Uterus (tissue), 4 donors: ENCODE data around the gene CHD1L. TPM values are rescaled to one million over a fixed set of nuclear protein-coding genes. Genes with fewer than 3 reads are reported as not detected.

ENCODE experiments used
- DNase-seq, 2 donors: peaks; one replicate each; pipeline ENCODE4 v3.0.0-alpha.2; 2019 to 2020
- H3K27ac ChIP-seq, 2 donors: fragments of 200-600 bp; sonication (generic); 1 replicate in 1 of 2; 2 replicates in 1 of 2; pipeline ENCODE4 v1.5.1; 2016 to 2018
- H3K27me3 ChIP-seq, 2 donors: fragments of 200-600 bp; sonication (generic); one replicate each; pipeline ENCODE4 v1.5.1; 2018 to 2019; ENCODE audit warnings: control low read depth in 1 of 2
- H3K36me3 ChIP-seq, 2 donors: fragments of 200-600 bp; sonication (generic); one replicate each; pipeline ENCODE4 v1.5.1; 2019; ENCODE audit warnings: control low read depth in 1 of 2
- H3K4me1 ChIP-seq, 2 donors: fragments of 200-600 bp; sonication (generic); one replicate each; pipeline ENCODE4 v1.5.1; 2018 to 2019; ENCODE audit warnings: control low read depth in 1 of 2
- H3K4me3 ChIP-seq, 2 donors: fragments of 200-600 bp; sonication (generic); 1 replicate in 1 of 2; 2 replicates in 1 of 2; pipeline ENCODE4 v1.5.1; 2018 to 2019; ENCODE audit warnings: mild to moderate bottlenecking in 1 of 2
- H3K9me3 ChIP-seq, 2 donors: fragments of 200-600 bp; sonication (generic); one replicate each; pipeline ENCODE4 v1.5.1; 2019; ENCODE audit warnings: control low read depth in 1 of 2
- POLR2A ChIP-seq, 2 donors: fragments of 450-650 bp; IDR thresholded peaks; one replicate each; pipeline ENCODE4 v1.6.1; 2016; ENCODE audit warnings: antibody characterized with exemption in 2 of 2, mild to moderate bottlenecking in 1 of 2, moderate library complexity in 1 of 2
- intact Hi-C: fragments of 100-400 bp; cut with DNase I; formaldehyde crosslinking; loops from one replicate; pipeline ENCODE4 v1.15.1; 2023; ENCODE audit warnings: low total_unique reads
- total RNA-seq, 4 donors: library from RNA; depleted of rRNA in 3 of 4; stranded (reverse); fragments of >200 nt in 3 of 4; gene quantifications; one replicate each; pipeline versions ENCODE4 v1.1.0 to v1.2.4, GENCODE V29; 2014 to 2023
- TF ChIP-seq, protein P1 (sequence below), 4 experiments: fragments of 200-600 bp in 2 of 4; fragments of 450-650 bp in 2 of 4; sonication (generic) in 2 of 4; IDR thresholded peaks; one replicate each; pipeline ENCODE4 v1.5.1; 2016 to 2019; ENCODE audit warnings: antibody characterized with exemption in 4 of 4, mild to moderate bottlenecking in 2 of 4, moderate library complexity in 1 of 4
- donor health status: DM: yes; HTN: yes; CAD: no.

Gene CHD1L
- total RNA-seq, 4 donors from 2014 or later = 23.5 to 41.3 (median 39.5) TPM

DNA sequence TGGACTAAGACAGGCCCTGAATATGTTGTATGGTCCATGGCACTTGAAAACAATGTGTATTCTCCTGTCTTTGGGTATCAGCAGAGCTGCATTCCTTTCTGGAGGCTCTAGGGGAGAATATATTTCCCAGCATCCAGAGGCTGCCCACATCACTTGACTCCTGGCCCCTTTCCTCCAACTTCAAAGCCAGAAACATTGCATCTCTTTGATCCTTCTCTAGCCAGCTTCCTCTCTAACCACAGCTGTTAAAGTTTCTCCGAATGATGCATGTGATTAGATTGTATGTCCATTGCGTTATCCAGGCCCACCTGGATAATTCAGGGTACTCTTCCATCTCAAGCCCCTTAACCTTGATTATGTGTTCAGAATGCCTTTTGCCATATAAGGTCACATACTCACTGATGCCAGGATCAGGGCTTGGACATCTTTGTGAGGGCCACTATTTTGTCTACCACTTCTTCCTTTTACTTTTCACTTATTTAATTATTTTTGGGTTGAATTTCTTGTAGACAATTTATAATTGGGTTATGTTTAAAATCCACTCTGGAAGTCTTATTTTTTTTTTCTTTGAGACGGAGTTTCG lies 5.3 kb downstream of the CHD1L start:
- H3K9me3 ChIP-seq = no peaks in the 10 kb centered on the region
- H3K27ac ChIP-seq = no peak overlapping the region
- no peak overlapping the region for H3K4me3 ChIP-seq
- no peak for DNase-seq
- intact Hi-C loops = no loop called here
- H3K27me3 ChIP-seq = no peaks in the 10 kb centered on the region
- no peaks in the 10 kb centered on the region for H3K4me1 ChIP-seq
- TF ChIP-seq, protein P1, sequence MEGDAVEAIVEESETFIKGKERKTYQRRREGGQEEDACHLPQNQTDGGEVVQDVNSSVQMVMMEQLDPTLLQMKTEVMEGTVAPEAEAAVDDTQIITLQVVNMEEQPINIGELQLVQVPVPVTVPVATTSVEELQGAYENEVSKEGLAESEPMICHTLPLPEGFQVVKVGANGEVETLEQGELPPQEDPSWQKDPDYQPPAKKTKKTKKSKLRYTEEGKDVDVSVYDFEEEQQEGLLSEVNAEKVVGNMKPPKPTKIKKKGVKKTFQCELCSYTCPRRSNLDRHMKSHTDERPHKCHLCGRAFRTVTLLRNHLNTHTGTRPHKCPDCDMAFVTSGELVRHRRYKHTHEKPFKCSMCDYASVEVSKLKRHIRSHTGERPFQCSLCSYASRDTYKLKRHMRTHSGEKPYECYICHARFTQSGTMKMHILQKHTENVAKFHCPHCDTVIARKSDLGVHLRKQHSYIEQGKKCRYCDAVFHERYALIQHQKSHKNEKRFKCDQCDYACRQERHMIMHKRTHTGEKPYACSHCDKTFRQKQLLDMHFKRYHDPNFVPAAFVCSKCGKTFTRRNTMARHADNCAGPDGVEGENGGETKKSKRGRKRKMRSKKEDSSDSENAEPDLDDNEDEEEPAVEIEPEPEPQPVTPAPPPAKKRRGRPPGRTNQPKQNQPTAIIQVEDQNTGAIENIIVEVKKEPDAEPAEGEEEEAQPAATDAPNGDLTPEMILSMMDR (IDR thresholded peaks at IDR 0.05) = no peak
- no peak for TF ChIP-seq POLR2A (IDR thresholded peaks at IDR 0.05)
- H3K36me3 ChIP-seq = no peaks in the 10 kb centered on the region

DNA sequence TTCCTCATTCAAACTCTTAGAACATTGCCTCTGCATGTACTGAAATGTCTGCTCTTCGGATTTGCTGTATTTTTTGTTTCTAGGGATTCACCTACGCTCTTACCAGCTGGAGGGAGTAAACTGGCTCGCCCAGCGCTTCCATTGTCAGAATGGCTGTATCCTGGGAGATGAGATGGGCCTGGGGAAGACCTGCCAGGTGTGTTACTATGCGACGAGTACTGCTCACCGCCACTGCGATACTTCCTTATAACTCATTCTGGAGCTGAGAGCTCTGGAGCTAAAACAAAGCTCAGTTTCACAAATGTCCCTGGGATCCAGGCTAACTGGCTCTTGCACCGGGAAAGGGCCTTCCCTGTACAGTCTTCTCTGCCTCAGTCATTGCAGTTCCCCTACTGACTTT lies 10.1 kb downstream of the CHD1L start:
- H3K4me3 ChIP-seq = no peak overlapping the region
- no peaks in the 10 kb centered on the region for H3K4me1 ChIP-seq
- H3K9me3 ChIP-seq = no peaks in the 10 kb centered on the region
- TF ChIP-seq, protein P1 (IDR thresholded peaks at IDR 0.05) = no peak
- no peak for TF ChIP-seq POLR2A (IDR thresholded peaks at IDR 0.05)
- intact Hi-C loops = no loop called here
- H3K27ac ChIP-seq = no peak overlapping the region
- no peaks in the 10 kb centered on the region for H3K36me3 ChIP-seq
- H3K27me3 ChIP-seq = no peaks in the 10 kb centered on the region
- no peak for DNase-seq

DNA sequence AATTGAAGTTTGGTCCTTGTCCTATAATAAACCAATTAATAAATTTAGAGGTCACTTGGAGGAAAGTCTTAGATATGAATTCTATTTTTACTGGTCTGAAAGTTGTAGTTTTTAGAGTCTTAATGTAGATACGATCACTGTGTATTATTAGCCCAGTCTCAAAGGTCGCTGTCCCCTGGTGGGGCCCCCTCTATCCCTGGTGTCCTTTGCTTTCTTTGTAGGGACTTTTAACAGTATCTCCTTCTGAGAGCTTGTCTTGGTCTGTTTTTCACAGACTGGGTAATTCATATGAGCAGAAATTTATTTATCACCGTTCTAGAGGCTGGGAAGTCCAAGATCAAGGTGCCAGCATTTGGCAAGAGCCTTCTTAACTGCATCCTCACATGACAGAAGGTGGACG lies 18.5 kb downstream of the CHD1L start:
- Histone ChIP-seq H3K36me3 (no peaks in the 10 kb centered on the region), H3K4me1 (no peaks in the 10 kb centered on the region), H3K4me3 (no peak overlapping the region), H3K9me3 (no peaks in the 10 kb centered on the region), H3K27ac (no peak overlapping the region), H3K27me3 (no peaks in the 10 kb centered on the region)
- intact Hi-C loops = no loop called here
- no peak for DNase-seq
- TF ChIP-seq, protein P1 (IDR thresholded peaks at IDR 0.05) = no peak
- TF ChIP-seq POLR2A (IDR thresholded peaks at IDR 0.05) = no peak

DNA sequence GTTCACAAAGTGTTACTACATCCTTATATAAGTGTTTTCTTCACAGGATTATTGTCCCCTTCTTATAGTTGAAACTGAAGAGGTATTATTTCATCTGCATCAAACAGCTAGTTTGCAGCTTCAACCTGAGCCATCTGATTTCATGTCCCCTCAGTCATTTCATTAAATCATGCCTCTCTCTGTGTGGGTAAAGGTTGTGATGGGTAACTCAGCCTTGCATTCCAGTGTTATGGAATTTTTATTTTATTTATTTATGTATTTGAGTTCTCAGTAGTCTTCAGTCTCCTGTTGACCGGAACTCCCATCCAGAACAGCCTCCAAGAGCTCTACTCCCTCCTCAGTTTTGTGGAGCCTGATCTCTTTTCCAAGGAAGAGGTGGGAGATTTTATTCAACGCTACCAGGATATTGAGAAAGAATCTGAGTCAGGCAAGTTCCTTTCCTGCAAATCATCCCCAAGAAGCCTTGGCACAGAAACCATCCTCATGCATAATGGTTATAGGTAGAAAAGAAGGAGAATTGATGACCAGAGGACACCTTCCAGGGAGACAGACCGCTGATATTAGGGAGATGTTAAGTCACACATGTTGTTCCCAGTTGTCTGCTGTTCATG lies 21.8 kb downstream of the CHD1L start:
- Histone ChIP-seq H3K9me3 (no peaks in the 10 kb centered on the region), H3K36me3 (no peaks in the 10 kb centered on the region), H3K4me3 (no peak overlapping the region), H3K27ac (no peak overlapping the region), H3K27me3 (no peaks in the 10 kb centered on the region), H3K4me1 (no peaks in the 10 kb centered on the region)
- intact Hi-C loops = no loop called here
- DNase-seq = no peak
- TF ChIP-seq, protein P1 (IDR thresholded peaks at IDR 0.05) = no peak
- no peak for TF ChIP-seq POLR2A (IDR thresholded peaks at IDR 0.05)

DNA sequence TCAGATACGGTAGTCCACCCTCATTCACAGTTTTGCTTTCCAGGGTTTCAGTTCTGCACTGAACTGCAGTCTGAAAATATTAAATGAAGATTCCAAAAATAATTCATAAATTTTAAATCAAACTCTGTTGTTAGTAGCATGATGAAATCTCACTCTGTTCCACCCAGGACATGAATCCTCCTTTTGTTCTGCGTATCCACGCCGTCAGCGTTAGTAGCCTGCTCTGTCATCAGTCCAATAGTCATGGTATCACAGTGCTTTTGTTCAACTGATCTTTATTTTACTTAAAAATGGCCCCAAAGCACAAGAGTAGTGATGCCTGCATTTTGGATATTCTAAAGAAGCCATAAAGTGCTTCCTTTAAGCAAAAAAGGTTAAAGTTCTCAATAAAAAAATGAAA lies 23.9 kb downstream of the CHD1L start:
- no peaks in the 10 kb centered on the region for H3K4me1 ChIP-seq
- H3K27ac ChIP-seq = no peak overlapping the region
- intact Hi-C loops = no loop called here
- H3K4me3 ChIP-seq = no peak overlapping the region
- H3K36me3 ChIP-seq = no peaks in the 10 kb centered on the region
- TF ChIP-seq POLR2A (IDR thresholded peaks at IDR 0.05) = no peak
- TF ChIP-seq, protein P1 (IDR thresholded peaks at IDR 0.05) = no peak
- DNase-seq = no peak
- H3K27me3 ChIP-seq = no peaks in the 10 kb centered on the region
- no peaks in the 10 kb centered on the region for H3K9me3 ChIP-seq
